Colonic mucosa (tissue), 4 donors: ENCODE data around the gene RPL35A. TPM values are rescaled to one million over a fixed set of nuclear protein-coding genes. Genes with fewer than 3 reads are reported as not detected.
A peak's percentile ranks its signal among the peaks of the same experiment; 100 is the strongest.
"Not testable (repeated sequence)": the region's sequence is repeated elsewhere in the genome, so short reads cannot be mapped to it uniquely, and the experiment has no call there.

Source experiments
- DNase-seq: peaks from one replicate; pipeline ENCODE4 v3.0.0-alpha.2; 2020
- H3K27ac ChIP-seq: fragments of 200-600 bp; one replicate; pipeline ENCODE4 v1.8.0; 2021
- H3K27me3 ChIP-seq: fragments of 200-600 bp; one replicate; pipeline ENCODE4 v1.8.0; 2021
- H3K36me3 ChIP-seq: fragments of 200-600 bp; one replicate; pipeline ENCODE4 v1.8.0; 2021
- H3K4me1 ChIP-seq: fragments of 200-600 bp; one replicate; pipeline ENCODE4 v1.8.0; 2021; ENCODE audit warnings: mild to moderate bottlenecking
- H3K4me3 ChIP-seq: fragments of 200-600 bp; one replicate; pipeline ENCODE4 v1.8.0; 2021
- H3K9ac ChIP-seq, 2 donors: one replicate each; pipeline ENCODE4 v1.7.0; 2013; ENCODE audit warnings: control low read depth in 2 of 2, low read depth in 2 of 2, low read length in 2 of 2
- H3K9me3 ChIP-seq: fragments of 200-600 bp; one replicate; pipeline ENCODE4 v1.8.0; 2021
- intact Hi-C: fragments of 100-400 bp; cut with DNase I; formaldehyde crosslinking; loops from one replicate; pipeline ENCODE4 v1.14.1; 2022
- total RNA-seq, 2 donors: library from RNA; stranded (reverse); fragmentation: NEBNext Ultra II Directional in 1 of 2; extraction: Animal tissue kit (Norgen Biotek cat#: 25700) in 1 of 2; gene quantifications; one replicate each; pipeline ENCODE4 v1.2.1, GENCODE V29; 2021
- TF ChIP-seq, protein P1 (sequence below): fragments of 200-600 bp; IDR thresholded peaks from one replicate; pipeline ENCODE4 v1.8.0; 2022; ENCODE audit warnings: antibody characterized with exemption, mild to moderate bottlenecking
- donor health status: healthy.
- donor health status: DM: no; HTN: no; CAD: no.
- donor health status: DM: no; HTN: no; CAD: no.

The RPL35A gene
- total RNA-seq, 2 donors from 2014 or later = 758 to 777 TPM

DNA sequence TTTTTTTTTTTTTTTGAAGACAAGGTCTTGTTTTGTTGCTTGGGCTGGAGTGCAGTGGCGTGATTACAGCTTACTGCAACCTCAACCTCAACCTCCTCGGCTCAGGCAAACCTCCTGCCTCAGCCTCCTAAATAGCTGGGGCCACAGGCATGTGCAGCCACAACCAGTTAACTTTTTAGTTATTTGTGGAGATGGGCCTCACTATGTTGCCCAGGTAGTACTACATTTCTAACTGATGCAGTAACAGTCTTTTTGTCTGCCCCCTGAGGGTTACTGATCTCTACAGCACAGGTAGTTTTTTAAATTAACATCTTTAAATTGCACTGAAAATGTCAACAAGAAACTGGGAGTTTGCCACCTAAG, 6.6 kb downstream of the RPL35A start:
- no peak for DNase-seq
- no peak overlapping the region for H3K4me3 ChIP-seq
- H3K36me3 ChIP-seq = peaks cover 26% of the 10 kb centered on the region
- H3K27ac ChIP-seq = no peak overlapping the region
- H3K27me3 ChIP-seq = no peaks in the 10 kb centered on the region
- intact Hi-C loops = no loop called here
- H3K4me1 ChIP-seq = peaks cover 3% of the 10 kb centered on the region
- H3K9ac ChIP-seq = no peak overlapping the region
- TF ChIP-seq, protein P1, sequence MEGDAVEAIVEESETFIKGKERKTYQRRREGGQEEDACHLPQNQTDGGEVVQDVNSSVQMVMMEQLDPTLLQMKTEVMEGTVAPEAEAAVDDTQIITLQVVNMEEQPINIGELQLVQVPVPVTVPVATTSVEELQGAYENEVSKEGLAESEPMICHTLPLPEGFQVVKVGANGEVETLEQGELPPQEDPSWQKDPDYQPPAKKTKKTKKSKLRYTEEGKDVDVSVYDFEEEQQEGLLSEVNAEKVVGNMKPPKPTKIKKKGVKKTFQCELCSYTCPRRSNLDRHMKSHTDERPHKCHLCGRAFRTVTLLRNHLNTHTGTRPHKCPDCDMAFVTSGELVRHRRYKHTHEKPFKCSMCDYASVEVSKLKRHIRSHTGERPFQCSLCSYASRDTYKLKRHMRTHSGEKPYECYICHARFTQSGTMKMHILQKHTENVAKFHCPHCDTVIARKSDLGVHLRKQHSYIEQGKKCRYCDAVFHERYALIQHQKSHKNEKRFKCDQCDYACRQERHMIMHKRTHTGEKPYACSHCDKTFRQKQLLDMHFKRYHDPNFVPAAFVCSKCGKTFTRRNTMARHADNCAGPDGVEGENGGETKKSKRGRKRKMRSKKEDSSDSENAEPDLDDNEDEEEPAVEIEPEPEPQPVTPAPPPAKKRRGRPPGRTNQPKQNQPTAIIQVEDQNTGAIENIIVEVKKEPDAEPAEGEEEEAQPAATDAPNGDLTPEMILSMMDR = no peak
- no peaks in the 10 kb centered on the region for H3K9me3 ChIP-seq

DNA sequence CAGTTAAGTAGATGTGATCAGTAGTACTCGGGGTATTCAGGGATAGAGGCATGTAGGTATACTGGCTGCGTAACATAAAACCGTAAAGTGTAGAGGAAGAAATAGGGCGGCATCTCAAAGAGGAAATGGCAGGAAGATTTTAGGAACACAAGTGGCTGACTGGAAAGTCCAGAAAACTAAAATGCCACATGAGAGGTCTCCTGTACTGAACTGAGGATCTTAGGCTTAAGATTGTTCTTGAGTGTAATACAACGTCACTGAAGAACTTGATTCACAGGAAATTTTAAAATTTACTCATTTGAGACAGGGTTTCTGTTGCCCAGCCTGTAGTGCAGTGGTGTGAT, 7.8 kb downstream of the RPL35A start:
- no peaks in the 10 kb centered on the region for H3K9me3 ChIP-seq
- intact Hi-C loops = no loop called here
- TF ChIP-seq, protein P1 = no peak
- no peak overlapping the region for H3K4me3 ChIP-seq
- no peak overlapping the region for H3K9ac ChIP-seq
- no peak overlapping the region for H3K27ac ChIP-seq
- no peaks in the 10 kb centered on the region for H3K4me1 ChIP-seq
- H3K27me3 ChIP-seq = no peaks in the 10 kb centered on the region
- DNase-seq = no peak
- H3K36me3 ChIP-seq = peaks cover 19% of the 10 kb centered on the region

GRCh38 chr3:197958346-197958745, 8.4 kb downstream of the RPL35A start:
- Histone ChIP-seq H3K27ac (no peak overlapping the region), H3K9ac (no peak overlapping the region), H3K9me3 (no peaks in the 10 kb centered on the region), H3K4me1 (no peaks in the 10 kb centered on the region), H3K27me3 (no peaks in the 10 kb centered on the region), H3K4me3 (no peak overlapping the region), H3K36me3 (peaks cover 13% of the 10 kb centered on the region)
- no peak for DNase-seq
- TF ChIP-seq, protein P1 = no peak
- intact Hi-C loops = no loop called here

DNA sequence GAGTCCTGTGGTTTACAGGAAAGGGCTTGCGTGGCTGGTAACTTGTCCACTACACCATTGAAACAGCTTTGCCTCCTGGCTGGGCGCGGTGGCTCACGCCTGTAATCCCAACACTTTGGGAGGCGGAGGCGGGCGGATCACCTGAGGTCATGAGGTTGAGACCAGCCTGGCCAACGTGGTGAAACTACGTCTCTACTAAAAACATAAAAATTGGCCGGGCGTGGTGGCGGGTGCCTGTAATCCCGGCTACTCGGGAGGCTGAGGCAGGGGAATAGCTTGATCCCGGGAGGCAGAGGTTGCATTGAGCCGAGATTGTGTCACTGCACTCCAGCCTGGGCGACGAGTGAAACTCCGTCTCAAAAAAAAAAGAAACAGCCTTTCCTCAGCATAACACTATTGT, 8.9 kb downstream of the RPL35A start:
- H3K9ac ChIP-seq, H3K4me3 ChIP-seq, H3K27ac ChIP-seq, H3K4me1 ChIP-seq, H3K27me3 ChIP-seq, intact Hi-C loops, H3K9me3 ChIP-seq: not testable (repeated sequence)
- DNase-seq = peak; percentile 24
- peaks cover 12% of the 10 kb centered on the region for H3K36me3 ChIP-seq

- intact Hi-C loops = no loop called here
These were observed 9.5 kb downstream of the RPL35A start for GRCh38 chr3:197959500-197959890.

GRCh38 chr3:197959891-197960693, 10.1 kb downstream of the RPL35A start, which contains the start of gene LMLN:
LMLN (plus strand) TSS chr3:197960217; CDS start chr3:197960246, 29 bp downstream.
- H3K4me3 ChIP-seq = peak within 1 kb of the TSS; percentile 79
- no peaks in the 10 kb centered on the region for H3K27me3 ChIP-seq
- TF ChIP-seq, protein P1 = no peak
- peak; percentile 96 for DNase-seq
- H3K9me3 ChIP-seq = no peaks in the 10 kb centered on the region
- peak within 1 kb of the TSS; percentile 77 to 82 for H3K9ac ChIP-seq
- peak within 1 kb of the TSS; percentile 58 for H3K27ac ChIP-seq
- intact Hi-C loops = no loop called here
- H3K36me3 ChIP-seq = peaks cover 3% of the 10 kb centered on the region
- H3K4me1 ChIP-seq = no peaks in the 10 kb centered on the region

More at GRCh38 chr3:197959500-197959890, 9.5 kb downstream of the RPL35A start:
- H3K27ac ChIP-seq = peak overlapping the region; percentile 58
- peak overlapping the region; percentile 79 for H3K4me3 ChIP-seq
- H3K36me3 ChIP-seq = peaks cover 7% of the 10 kb centered on the region
- no peaks in the 10 kb centered on the region for H3K9me3 ChIP-seq
- no peaks in the 10 kb centered on the region for H3K27me3 ChIP-seq
- TF ChIP-seq, protein P1 = no peak
- no peaks in the 10 kb centered on the region for H3K4me1 ChIP-seq
- peak overlapping the region in 1 of 2 donors; percentile 82 for H3K9ac ChIP-seq
- DNase-seq = no peak
